SK-N-MC (cell line): Measurements from ENCODE around the gene MMAB.

ENCODE experiments used
- EZH2 ChIP-seq: fragments of 200-600 bp; sonication (generic); IDR thresholded peaks from one replicate; pipeline ENCODE4 v1.6.1; 2017; ENCODE audit warnings: antibody characterized with exemption
- FOXP2 ChIP-seq: optimal IDR thresholded peaks from 2 replicates; pipeline ENCODE3; 2011; ENCODE audit warnings: mild to moderate bottlenecking, moderate library complexity; ENCODE audit not compliant: insufficient read depth; ENCODE audit errors: extremely low read length, control extremely low read depth
- POLR2AphosphoS5 ChIP-seq: IDR thresholded peaks from 2 replicates; pipeline ENCODE4 v1.6.1; 2012; ENCODE audit warnings: mild to moderate bottlenecking, low read depth, low read length, borderline replicate concordance

DNA sequence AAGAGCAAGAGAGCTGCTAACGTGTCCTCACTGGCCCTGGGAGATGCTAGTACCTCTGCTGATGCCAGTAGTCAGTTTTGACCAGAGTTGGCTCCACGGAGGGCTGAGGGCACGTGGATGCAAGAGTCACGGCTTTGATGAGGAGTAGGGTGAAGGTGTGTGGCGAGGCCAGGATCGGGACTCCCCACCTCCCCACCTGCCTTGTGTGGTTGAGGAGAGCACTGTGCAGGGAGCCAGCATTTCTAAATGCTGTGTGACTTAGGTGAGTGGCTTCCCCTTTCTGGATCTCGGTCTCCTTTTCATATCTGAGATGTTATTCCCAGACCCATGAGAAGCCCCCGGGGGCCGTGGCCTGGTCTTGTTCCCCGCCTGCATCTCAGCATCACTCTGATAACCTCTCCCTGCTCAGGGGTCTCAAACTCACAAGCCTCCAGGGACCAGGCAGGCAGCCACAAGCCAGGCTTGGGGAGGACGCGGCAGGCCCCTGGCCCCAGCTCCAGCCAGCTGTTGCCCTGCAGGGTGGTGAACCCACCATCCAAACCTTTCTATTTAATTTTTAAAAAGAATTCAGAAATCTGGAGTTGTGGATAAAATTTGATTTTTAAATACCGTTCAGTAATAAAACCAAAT lies 32.4 kb upstream of the MMAB start:
- TF ChIP-seq POLR2AphosphoS5 (no peak), FOXP2 (no peak), EZH2 (no peak)
